ENCODE data around the gene TREML4.
"Not testable (repeated sequence)": the region's sequence is repeated elsewhere in the genome, so short reads cannot be mapped to it uniquely, and the experiment has no call there.

TREML4 gene

GRCh38 chr6:41228096-41228495 lies at the start of gene TREML4:
Gene TREML4 (plus strand): TSS chr6:41228349. CDS start chr6:41228428, 79 bp downstream.
- no peak for DNase-seq

- DNase-seq = no peak
These were observed 49.0 kb upstream of the TREML4 start for GRCh38 chr6:41179163-41179562.

GRCh38 chr6:41181566-41181965 lies 46.6 kb upstream of the TREML4 start:
- DNase-seq = no peak

GRCh38 chr6:41182069-41183034 lies 45.8 kb upstream of the TREML4 start:
- DNase-seq = no peak

GRCh38 chr6:41184761-41185160 lies 43.4 kb upstream of the TREML4 start:
- no peak for DNase-seq

GRCh38 chr6:41186031-41186562 lies 42.1 kb upstream of the TREML4 start:
- no peak for DNase-seq

- no peak for DNase-seq
These were observed 39.9 kb upstream of the TREML4 start for GRCh38 chr6:41187924-41188886.

- DNase-seq = not testable (repeated sequence)
These were observed 39.1 kb upstream of the TREML4 start for GRCh38 chr6:41189046-41189445.

GRCh38 chr6:41189967-41190366 lies 38.2 kb upstream of the TREML4 start:
- no peak for DNase-seq

GRCh38 chr6:41190791-41191190 lies 37.4 kb upstream of the TREML4 start:
- DNase-seq = no peak

GRCh38 chr6:41191569-41191968 lies 36.6 kb upstream of the TREML4 start:
- peak; percentile 48 for DNase-seq

GRCh38 chr6:41193171-41193734 lies 34.9 kb upstream of the TREML4 start:
- no peak for DNase-seq

- DNase-seq = no peak
These were observed 34.3 kb upstream of the TREML4 start for GRCh38 chr6:41193884-41194283.

GRCh38 chr6:41194386-41194785 lies 33.8 kb upstream of the TREML4 start:
- no peak for DNase-seq

- no peak for DNase-seq
These were observed 30.9 kb upstream of the TREML4 start for GRCh38 chr6:41197234-41197633.

- DNase-seq = no peak
These were observed 28.4 kb upstream of the TREML4 start for GRCh38 chr6:41199552-41200246.

GRCh38 chr6:41200296-41200900 lies 27.8 kb upstream of the TREML4 start:
- DNase-seq = peak; percentile 51

- peak; percentile 41 for DNase-seq
These were observed 27.0 kb upstream of the TREML4 start, which contains the start of gene TREML2 for GRCh38 chr6:41200901-41201763. Gene TREML2 (minus strand): TSS chr6:41201149. CDS start chr6:41201008, 141 bp downstream.

GRCh38 chr6:41201764-41202173 lies 26.4 kb upstream of the TREML4 start:
- DNase-seq = no peak

- DNase-seq = no peak
These were observed 24.0 kb upstream of the TREML4 start for GRCh38 chr6:41204156-41204555.
